ENCODE results near the gene POLN. TPM values are rescaled to one million over a fixed set of nuclear protein-coding genes. Genes with fewer than 3 reads are reported as not detected.

The POLN gene
- total and polyA plus RNA-seq, 2 of the 4 experiments (the other 2 are of a cell fraction) = 0.63 to 0.72 TPM

DNA sequence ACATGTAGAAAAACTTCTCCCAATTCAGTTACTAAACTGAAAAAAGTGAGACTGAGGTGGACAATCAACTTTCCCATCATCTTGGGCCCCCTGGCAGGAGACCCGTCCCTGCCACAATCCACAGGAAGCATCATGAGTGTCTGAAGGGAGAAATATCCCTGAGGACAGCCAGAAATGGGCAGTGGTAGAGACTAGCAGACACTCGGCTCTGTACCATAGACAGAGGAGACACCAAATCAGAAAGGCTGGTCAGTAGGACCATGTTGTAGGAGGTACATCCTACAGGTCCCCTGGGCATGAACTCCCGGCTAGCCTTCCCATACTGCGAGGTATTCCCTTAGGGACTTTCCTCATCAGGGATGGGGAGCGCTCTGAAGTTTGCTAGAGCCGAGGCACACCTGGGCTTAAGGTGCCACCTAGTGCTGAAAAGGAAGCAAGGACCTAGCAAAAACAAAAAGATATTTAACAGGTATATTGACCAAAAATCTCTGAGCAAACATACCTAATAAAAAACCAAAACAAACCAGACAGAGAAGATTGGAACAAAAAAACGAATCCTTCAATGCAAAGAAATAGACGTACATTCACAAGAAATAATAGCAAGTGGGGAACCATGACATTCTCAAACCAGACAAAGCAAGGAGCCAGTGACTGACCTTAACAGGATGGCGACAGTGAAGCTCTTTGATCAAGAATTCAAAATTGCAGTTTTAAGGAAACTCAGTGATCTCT lies 55.6 kb downstream of the POLN start:
- H3K18ac ChIP-seq (ENCODE audit: low read depth, low read length) = no peak overlapping the region
- no peaks in the 10 kb centered on the region for H4K20me1 ChIP-seq (ENCODE audit: insufficient read depth, low read length)
- H4K91ac ChIP-seq (ENCODE audit: insufficient read depth, low read depth, low read length) = no peak overlapping the region
- no peak overlapping the region for H3K14ac ChIP-seq (replicated peaks; ENCODE audit: low read depth, low read length)
- H3K4ac ChIP-seq (ENCODE audit: low read depth, low read length) = no peak overlapping the region
- no peaks in the 10 kb centered on the region for H3K27me3 ChIP-seq (ENCODE audit: control insufficient read depth, insufficient read depth, low read length)
- no peak overlapping the region for H3K9ac ChIP-seq (ENCODE audit: low read depth, low read length)
- H3K9me1 ChIP-seq (ENCODE audit: insufficient read depth, low read length) = no peaks in the 10 kb centered on the region
- DNase-seq = peak; percentile 22
- no peak overlapping the region for H2BK20ac ChIP-seq (ENCODE audit: low read depth, low read length)
- H3K9me3 ChIP-seq (ENCODE audit: control insufficient read depth, insufficient read depth, low read length) = no peaks in the 10 kb centered on the region
- ATAC-seq (ENCODE audit: low read depth) = peak; percentile 53
- no peak overlapping the region for H3K4me2 ChIP-seq (ENCODE audit: low read depth, low read length)
- H2AK5ac ChIP-seq (ENCODE audit: low read depth, low read length) = no peak overlapping the region
- dilution Hi-C loops (cut with HindIII; ENCODE audit: low sequenced_read_pairs, unreplicated experiment) = no loop called here
- ChIA-PET POLR2A (ENCODE audit: unreplicated experiment) (no interaction called here), CTCF (interaction anchor here (0.5 kb wide), 1 partner anchor 10 kb away, joined by 3 read pairs; no protein-coding TSS in a partner anchor)
- WGBS, 2 experiments (ENCODE audit: extremely low coverage in 2 of 2, insufficient read length in 1 of 2) = 20% methylated on average over 1 of the region's 9 CpGs; no CpG with 5 or more reads in 1 of the 2 experiments
- no peak overlapping the region for H3K4me3 ChIP-seq (ENCODE audit: insufficient read depth, low read depth, low read length)
- H3K79me1 ChIP-seq (ENCODE audit: low read depth in 1 of 2, low read length in 2 of 2) = no peaks in the 10 kb centered on the region; a peak in 1 of 4 replicates
- no peak overlapping the region for H2BK120ac ChIP-seq (ENCODE audit: low read depth, low read length)
- in situ Hi-C loops (cut with MboI; ENCODE audit: low sequenced_read_pairs) = no loop called here
- H4K5ac ChIP-seq (ENCODE audit: low read depth, low read length) = no peak overlapping the region
- no peak overlapping the region for H2AFZ ChIP-seq (replicated peaks; ENCODE audit: low read length, poor library complexity)
- no peak overlapping the region for H3K56ac ChIP-seq (ENCODE audit: extremely low read depth, insufficient read depth, low read length)
- no peaks in the 10 kb centered on the region for H3K36me3 ChIP-seq (ENCODE audit: control insufficient read depth, insufficient read depth, low read length)
- no peaks in the 10 kb centered on the region for H3K4me1 ChIP-seq (ENCODE audit: control insufficient read depth, insufficient read depth, low read length)
- intact Hi-C loops (cut with micrococcal nuclease) = no loop called here
- no peak overlapping the region for H2BK15ac ChIP-seq (ENCODE audit: low read depth, low read length)
- H3K27ac ChIP-seq (ENCODE audit: insufficient read depth, low read length) = no peak overlapping the region
- no TSS peak for BruUV-seq (replicated peaks)
- TF ChIP-seq RFX5 (IDR thresholded peaks at IDR 0.05; ENCODE audit: low read depth, low read length) (no peak), BHLHE40 (IDR thresholded peaks at IDR 0.05; ENCODE audit: low read depth, low read length) (no peak), MAFK (IDR thresholded peaks at IDR 0.05; ENCODE audit: low read depth, low read length) (no peak), CTCF (conservative IDR thresholded peaks at IDR 0.05; ENCODE audit: low read depth, low read length) (peak; percentile 31), RAD21 (IDR thresholded peaks at IDR 0.05; ENCODE audit: low read length) (peak; percentile 52), SMC3 (IDR thresholded peaks at IDR 0.05; ENCODE audit: low read depth, low read length) (no peak; the same call in 1 of the 2 replicates), USF2 (IDR thresholded peaks at IDR 0.05; ENCODE audit: low read depth, low read length) (no peak), MXI1 (IDR thresholded peaks at IDR 0.05; ENCODE audit: borderline replicate concordance, low read depth, low read length) (no peak), RCOR1 (IDR thresholded peaks at IDR 0.05; ENCODE audit: insufficient replicate concordance, low read length) (no peak), POLR2A (IDR thresholded peaks at IDR 0.05; ENCODE audit: low read depth, low read length) (no peak), CEBPB (IDR thresholded peaks at IDR 0.05; ENCODE audit: low read depth, low read length) (no peak)
- TF ChIP-seq, protein P1, sequence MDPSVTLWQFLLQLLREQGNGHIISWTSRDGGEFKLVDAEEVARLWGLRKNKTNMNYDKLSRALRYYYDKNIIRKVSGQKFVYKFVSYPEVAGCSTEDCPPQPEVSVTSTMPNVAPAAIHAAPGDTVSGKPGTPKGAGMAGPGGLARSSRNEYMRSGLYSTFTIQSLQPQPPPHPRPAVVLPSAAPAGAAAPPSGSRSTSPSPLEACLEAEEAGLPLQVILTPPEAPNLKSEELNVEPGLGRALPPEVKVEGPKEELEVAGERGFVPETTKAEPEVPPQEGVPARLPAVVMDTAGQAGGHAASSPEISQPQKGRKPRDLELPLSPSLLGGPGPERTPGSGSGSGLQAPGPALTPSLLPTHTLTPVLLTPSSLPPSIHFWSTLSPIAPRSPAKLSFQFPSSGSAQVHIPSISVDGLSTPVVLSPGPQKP (IDR thresholded peaks at IDR 0.05; ENCODE audit: borderline replicate concordance, low read depth, low read length) = no peak
- no peak overlapping the region for H2BK5ac ChIP-seq (ENCODE audit: low read depth, low read length, poor library complexity, severe bottlenecking)
- H4K8ac ChIP-seq (ENCODE audit: low read depth in 2 of 2, low read length in 2 of 2) = no peak overlapping the region
- H2AK9ac ChIP-seq (replicated peaks; ENCODE audit: low read depth, low read length, poor library complexity) = no peak overlapping the region
- H3K23ac ChIP-seq (ENCODE audit: low read depth, low read length) = no peak overlapping the region

All from IMR-90 (cell line).